HepG2 (cell line): ENCODE data around the gene GSTK1. TPM values are rescaled to one million over a fixed set of nuclear protein-coding genes. Genes with fewer than 3 reads are reported as not detected.

Experiments used
- ATAC-seq: fragments of 200-7000 bp; cut with Tn5 transposase; 3 replicates; pipeline ENCODE4 v1.9.1; 2020; ENCODE audit warnings: mild to moderate bottlenecking, moderate library complexity
- BruUV-seq: library from RNA; stranded (reverse); fragments of 400-500 nt; replicated peaks from 2 replicates; lab custom pipeline; 2021; lab: Mats Ljungman, UMichigan
- CTCF ChIA-PET: fragments of 300-600 bp; formaldehyde crosslinking; extraction: SDS; loops from one replicate; lab custom pipeline; 2021; ENCODE audit warnings: low total read pairs, inconsistent platforms, low intra/inter-chr PET ratio; lab: Yijun Ruan, JAX
- POLR2A ChIA-PET: fragments of 350-600 bp; sonication (Branson Sonifier 250); formaldehyde crosslinking; loops from one replicate; lab custom pipeline; 2020; ENCODE audit warnings: antibody characterized with exemption, inconsistent platforms; lab: Yijun Ruan, JAX
- DNase-seq: peaks from one replicate; pipeline ENCODE4 v3.0.0-alpha.2; 2015; ENCODE audit warnings: low spot score
- FAIRE-seq: peaks from 3 replicates; lab custom pipeline; 2011; peaks lifted over from hg19 to GRCh38; lab: Jason Lieb, UNC
- H2AFZ ChIP-seq: one replicate; pipeline ENCODE4 v1.6.1; 2011; ENCODE audit warnings: low read length, inconsistent platforms
- H3K27ac ChIP-seq: fragments of 300-600 bp; 3 replicates; pipeline ENCODE4 v1.8.0; 2011; ENCODE audit warnings: mixed run types, mild to moderate bottlenecking, mixed read lengths, low read length, inconsistent platforms; ENCODE audit not compliant: insufficient read depth; ENCODE audit errors: extremely low read length
- H3K27me3 ChIP-seq, 2 experiments: fragments of 200-600 bp in 1 of 2; 2 replicates in 1 of 2; 3 replicates in 1 of 2; pipeline versions ENCODE4 v1.6.0 to v1.8.0; 2011; ENCODE audit warnings: low read length in 2 of 2, mild to moderate bottlenecking in 2 of 2, moderate library complexity in 2 of 2, inconsistent platforms in 1 of 2; ENCODE audit not compliant: insufficient read depth in 2 of 2, control insufficient read depth in 1 of 2
- H3K36me3 ChIP-seq, 2 experiments: fragments of 200-600 bp in 1 of 2; replicated peaks in 1 of 2; 2 replicates in 1 of 2; 3 replicates in 1 of 2; pipeline versions ENCODE4 v1.5.1 to v1.8.0; 2011; ENCODE audit warnings: low read length in 2 of 2, inconsistent platforms in 1 of 2; ENCODE audit not compliant: insufficient read depth in 2 of 2, control insufficient read depth in 1 of 2
- H3K4me1 ChIP-seq: 2 replicates; pipeline ENCODE4 v1.5.1; 2012; ENCODE audit warnings: low read length, inconsistent platforms; ENCODE audit not compliant: insufficient read depth
- H3K4me2 ChIP-seq: 2 replicates; pipeline ENCODE4 v1.6.0; 2011; ENCODE audit warnings: low read depth, low read length, inconsistent platforms
- H3K4me3 ChIP-seq, 3 experiments: fragments of 200-600 bp in 1 of 3; sonication (generic), shearing (Covaris generic) in 1 of 3; replicated peaks in 1 of 3; 2 replicates each; pipeline ENCODE4 v1.5.1; 2011 to 2016; ENCODE audit warnings: low read length in 3 of 3, inconsistent platforms in 2 of 3, low read depth in 2 of 3, mild to moderate bottlenecking in 2 of 3, control low read depth in 1 of 3, mixed read lengths in 1 of 3; ENCODE audit not compliant: insufficient read depth in 1 of 3
- H3K79me2 ChIP-seq: one replicate; pipeline ENCODE4 v1.6.1; 2011; ENCODE audit warnings: low read length, inconsistent platforms; ENCODE audit not compliant: insufficient read depth
- H3K9ac ChIP-seq: 2 replicates; pipeline ENCODE4 v1.6.0; 2011; ENCODE audit warnings: mild to moderate bottlenecking, low read depth, low read length, inconsistent platforms; ENCODE audit not compliant: insufficient read depth
- H3K9me3 ChIP-seq: 2 replicates; pipeline ENCODE4 v1.5.1; 2012; ENCODE audit warnings: mild to moderate bottlenecking, low read length
- H4K20me1 ChIP-seq: 2 replicates; pipeline ENCODE4 v1.6.0; 2011; ENCODE audit warnings: inconsistent platforms, mild to moderate bottlenecking, low read length, moderate library complexity; ENCODE audit not compliant: insufficient read depth
- ATF1 ChIP-seq: IDR thresholded peaks from 2 replicates; pipeline ENCODE4 v1.6.1; 2016; ENCODE audit warnings: mild to moderate bottlenecking, control low read depth
- GMEB1 ChIP-seq: sonication (generic); formaldehyde crosslinking; IDR thresholded peaks from 2 replicates; pipeline ENCODE4 v1.5.1; 2020; ENCODE audit warnings: missing genetic modification reagents, mild to moderate bottlenecking, borderline replicate concordance
- HDAC6 ChIP-seq: fragments of 200-600 bp; sonication (generic); IDR thresholded peaks from 2 replicates; pipeline ENCODE4 v1.7.0; 2017; ENCODE audit warnings: mild to moderate bottlenecking, antibody characterized with exemption, low read length, low read depth
- MXD4 ChIP-seq: IDR thresholded peaks from 2 replicates; pipeline ENCODE4 v1.6.1; 2016; ENCODE audit warnings: mild to moderate bottlenecking, missing biosample characterization, missing genetic modification reagents
- NCOA2 ChIP-seq: sonication (generic); formaldehyde crosslinking; IDR thresholded peaks from 2 replicates; pipeline ENCODE4 v1.8.0; 2022; ENCODE audit warnings: inconsistent platforms
- NCOR1 ChIP-seq: fragments of 200-600 bp; sonication (generic); IDR thresholded peaks from 2 replicates; pipeline ENCODE4 v1.7.0; 2017; ENCODE audit warnings: antibody characterized with exemption, low read length, borderline replicate concordance
- POGZ ChIP-seq: sonication (generic); formaldehyde crosslinking; IDR thresholded peaks from 2 replicates; pipeline ENCODE4 v1.4.0; 2020; ENCODE audit warnings: mild to moderate bottlenecking, missing genetic modification reagents
- THAP8 ChIP-seq: sonication (generic); formaldehyde crosslinking; IDR thresholded peaks from 2 replicates; pipeline ENCODE4 v1.5.1; 2020; ENCODE audit warnings: missing genetic modification reagents, mild to moderate bottlenecking, borderline replicate concordance
- ZBTB7A ChIP-seq: sonication (generic); formaldehyde crosslinking; IDR thresholded peaks from 2 replicates; pipeline ENCODE4 v1.8.0; 2022; ENCODE audit warnings: mild to moderate bottlenecking, missing genetic modification reagents
- ZHX1 ChIP-seq: sonication (generic); formaldehyde crosslinking; IDR thresholded peaks from 2 replicates; pipeline ENCODE4 v1.8.1; 2022; ENCODE audit warnings: low read depth, mild to moderate bottlenecking, missing genetic modification reagents
- ZNF160 ChIP-seq: sonication (generic); formaldehyde crosslinking; IDR thresholded peaks from 2 replicates; pipeline ENCODE4 v1.8.0; 2022; ENCODE audit warnings: mild to moderate bottlenecking, inconsistent platforms, missing genetic modification reagents
- ZNF674 ChIP-seq: sonication (generic); formaldehyde crosslinking; IDR thresholded peaks from 2 replicates; pipeline ENCODE4 v1.5.0; 2020; ENCODE audit warnings: low read depth, mild to moderate bottlenecking, missing genetic modification reagents
- ZNF746 ChIP-seq: sonication (generic); formaldehyde crosslinking; IDR thresholded peaks from 2 replicates; pipeline ENCODE4 v1.8.0; 2022; ENCODE audit warnings: mild to moderate bottlenecking, missing genetic modification reagents
- ZSCAN9 ChIP-seq: IDR thresholded peaks from 2 replicates; pipeline ENCODE4 v1.6.1; 2016; ENCODE audit warnings: borderline replicate concordance
- WGBS: methylation state at CpG from one replicate; pipeline ENCODE4 v1.1.6; 2017; ENCODE audit warnings: low lambda C conversion rate; 5-methylcytosine and 5-hydroxymethylcytosine counted together
- in situ Hi-C: cut with HindIII; loops from 2 replicates; pipeline ENCODE4 v1.10.0; 2017; ENCODE audit warnings: low pct_unique_long_range_greater_than_20kb; ENCODE audit not compliant: extremely low pct_ligation_motif_present
- intact Hi-C: fragments of 100-400 bp; cut with micrococcal nuclease; formaldehyde crosslinking; loops from one replicate; pipeline ENCODE4 v1.10.0; 2022; ENCODE audit not compliant: unreplicated experiment
- polyA plus RNA-seq, 8 experiments: library from polyadenylated mRNA; depleted of rRNA in 3 of 8; stranded (reverse) in 7 of 8; unstranded in 1 of 8; fragments of >200 nt; fragmentation: Illumina TruSeq in 4 of 8; extraction: Trizol in 4 of 8; gene quantifications; 2 replicates each; pipeline versions ENCODE4 v1.2.1 to v1.2.3, GENCODE V29; 2011 to 2016; ENCODE audit warnings: low read depth in 4 of 8, missing spikeins in 1 of 8, mixed read lengths in 1 of 8; ENCODE audit not compliant: insufficient read depth in 1 of 8
- total RNA-seq, 5 experiments: library from RNA; depleted of rRNA; stranded (reverse); fragments of >200 nt; fragmentation: Illumina TruSeq; extraction: Trizol; gene quantifications; 2 replicates each; pipeline ENCODE4 v1.2.3, GENCODE V29; 2016; ENCODE audit warnings: low read depth in 1 of 5

The GSTK1 gene
- total and polyA plus RNA-seq, 2 of the 13 experiments (the other 11 are each of a cell fraction or from before 2014, with no cell fraction given) = 64.6 to 92.1 TPM

GRCh38 chr7:143243614-143244013, 19.6 kb upstream of the GSTK1 start:
- TF ChIP-seq ZHX1 (CRISPR knock-in tag) (no peak), ZNF674 (no peak), NCOR1 (no peak)
- TF ChIP-seq, all 625 proteins: peak for 0
- Histone ChIP-seq H3K4me2 (peak overlapping the region; percentile 30), H3K9ac (no peak overlapping the region), H4K20me1 (no peaks in the 10 kb centered on the region), H3K27me3 (no peaks in the 10 kb centered on the region), H3K4me1 (peaks cover 31% of the 10 kb centered on the region), H3K36me3 (no peaks in the 10 kb centered on the region), H3K4me3 (no peak overlapping the region), H3K79me2 (no peaks in the 10 kb centered on the region), H3K27ac (no peak overlapping the region), H3K9me3 (no peaks in the 10 kb centered on the region), H2AFZ (no peak overlapping the region)
- FAIRE-seq (no peak), ATAC-seq (peak; percentile 37; the same call in 2 of the 3 replicates), DNase-seq (no peak)
- BruUV-seq = no TSS peak
- WGBS = 15% methylated on average over 3 of the region's 3 CpGs
- ChIA-PET POLR2A (interaction anchor here (2.0 kb wide), 1 partner anchor 20 kb away, joined by 7 read pairs; the partner anchor contains the start of gene GSTK1), CTCF (no interaction called here)
- in situ Hi-C loops (loop anchor here (5.0 kb wide), 1 partner anchor 59 kb away; no protein-coding TSS in a partner anchor), intact Hi-C loops (no loop called here)

- FAIRE-seq = no peak
- no peaks in the 10 kb centered on the region for H3K27me3 ChIP-seq
- ChIA-PET POLR2A (interaction anchor here (1.2 to 2.0 kb wide), 2 partner anchors 19 kb away, joined by 7 read pairs; partner anchors contain the start of gene GSTK1), CTCF (no interaction called here)
- intact Hi-C loops (no loop called here), in situ Hi-C loops (loop anchor here (5.0 kb wide), 1 partner anchor 58 kb away; no protein-coding TSS in a partner anchor)
- H2AFZ ChIP-seq = no peak overlapping the region
- BruUV-seq = no TSS peak
- no peaks in the 10 kb centered on the region for H3K9me3 ChIP-seq
- H3K4me3 ChIP-seq = no peak overlapping the region
- peaks cover 38% of the 10 kb centered on the region for H3K4me1 ChIP-seq
- WGBS = 4% methylated on average over 1 of the region's 1 CpG
- no peak for DNase-seq
- H3K27ac ChIP-seq = no peak overlapping the region
- H3K79me2 ChIP-seq = no peaks in the 10 kb centered on the region
- H3K4me2 ChIP-seq = 0 out of 2 replicates have a peak overlapping the region, but pooled peaks have one; percentile 30
- no peaks in the 10 kb centered on the region for H3K36me3 ChIP-seq
- H3K9ac ChIP-seq = no peak overlapping the region
- H4K20me1 ChIP-seq = no peaks in the 10 kb centered on the region
- no peak for ATAC-seq
- TF ChIP-seq HDAC6 (no peak), ZSCAN9 (CRISPR knock-in tag) (no peak), POGZ (CRISPR knock-in tag) (no peak), ZNF746 (CRISPR knock-in tag) (no peak), ATF1 (no peak), ZNF160 (CRISPR knock-in tag) (no peak), GMEB1 (CRISPR knock-in tag) (no peak), NCOA2 (CRISPR knock-in tag) (no peak), ZBTB7A (CRISPR knock-in tag) (no peak), MXD4 (CRISPR knock-in tag) (no peak), THAP8 (CRISPR knock-in tag) (no peak)
These were observed 18.9 kb upstream of the GSTK1 start for GRCh38 chr7:143244321-143244720.
